Limb (tissue), 2 donors: Measurements from ENCODE around the gene FFAR4.
A peak's percentile ranks its signal among the peaks of the same experiment; 100 is the strongest.
"Not testable (repeated sequence)": the region's sequence is repeated elsewhere in the genome, so short reads cannot be mapped to it uniquely, and the experiment has no call there.

Experiments used
- DNase-seq, 2 donors: peaks; one replicate each; pipeline ENCODE4 v3.0.0-alpha.2; 2016; ENCODE audit errors: extremely low spot score in 2 of 2

Gene FFAR4

DNA sequence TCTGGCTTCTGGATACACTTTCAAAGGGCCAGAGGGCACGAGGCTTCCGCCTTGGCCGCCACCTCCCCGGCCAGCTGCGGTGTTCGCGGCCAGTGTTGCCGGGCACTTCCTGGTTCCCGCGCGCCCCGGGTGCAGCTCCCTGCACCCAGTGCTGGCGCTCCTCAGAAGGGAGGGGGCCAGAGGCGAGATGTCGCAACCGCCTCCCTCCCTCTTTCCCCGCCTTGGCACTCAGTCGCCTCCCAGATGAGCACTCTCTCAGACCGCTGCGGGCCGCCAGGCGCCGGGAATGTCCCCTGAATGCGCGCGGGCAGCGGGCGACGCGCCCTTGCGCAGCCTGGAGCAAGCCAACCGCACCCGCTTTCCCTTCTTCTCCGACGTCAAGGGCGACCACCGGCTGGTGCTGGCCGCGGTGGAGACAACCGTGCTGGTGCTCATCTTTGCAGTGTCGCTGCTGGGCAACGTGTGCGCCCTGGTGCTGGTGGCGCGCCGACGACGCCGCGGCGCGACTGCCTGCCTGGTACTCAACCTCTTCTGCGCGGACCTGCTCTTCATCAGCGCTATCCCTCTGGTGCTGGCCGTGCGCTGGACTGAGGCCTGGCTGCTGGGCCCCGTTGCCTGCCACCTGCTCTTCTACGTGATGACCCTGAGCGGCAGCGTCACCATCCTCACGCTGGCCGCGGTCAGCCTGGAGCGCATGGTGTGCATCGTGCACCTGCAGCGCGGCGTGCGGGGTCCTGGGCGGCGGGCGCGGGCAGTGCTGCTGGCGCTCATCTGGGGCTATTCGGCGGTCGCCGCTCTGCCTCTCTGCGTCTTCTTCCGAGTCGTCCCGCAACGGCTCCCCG is at the start of gene FFAR4:
Gene FFAR4, plus strand, starts transcription at position 231 of the 842 bp plus-strand sequence. Its CDS starts 56 bp downstream, at position 287.
- no peak for DNase-seq

GRCh38 chr10:93518531-93518930 is 47.9 kb upstream of the FFAR4 start:
- DNase-seq = no peak

DNA sequence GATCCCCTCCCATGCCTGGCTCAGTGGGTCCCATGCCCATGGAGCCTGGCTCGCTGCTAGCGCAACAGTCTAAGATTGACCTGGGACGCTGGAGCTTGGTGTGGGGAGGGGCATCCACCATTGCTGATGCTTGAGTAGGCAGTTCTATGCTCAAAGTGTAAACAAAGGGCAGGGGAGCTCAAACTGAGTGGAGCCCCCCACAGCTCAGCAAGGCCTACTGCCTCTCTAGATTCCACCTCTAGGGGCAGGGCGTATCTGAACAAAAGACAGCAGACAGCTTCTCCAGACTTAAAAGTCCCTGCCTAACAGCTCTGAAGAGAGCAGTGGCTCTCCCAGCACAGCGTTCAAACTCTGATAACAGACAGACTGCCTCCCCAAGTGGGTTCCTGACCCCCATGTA is 31.2 kb upstream of the FFAR4 start:
- DNase-seq = no peak

- DNase-seq = not testable (repeated sequence)
These were observed 25.6 kb upstream of the FFAR4 start for GRCh38 chr10:93540871-93541270.

GRCh38 chr10:93541402-93542357 is 24.8 kb upstream of the FFAR4 start:
- DNase-seq = peak; percentile 15 to 64

DNA sequence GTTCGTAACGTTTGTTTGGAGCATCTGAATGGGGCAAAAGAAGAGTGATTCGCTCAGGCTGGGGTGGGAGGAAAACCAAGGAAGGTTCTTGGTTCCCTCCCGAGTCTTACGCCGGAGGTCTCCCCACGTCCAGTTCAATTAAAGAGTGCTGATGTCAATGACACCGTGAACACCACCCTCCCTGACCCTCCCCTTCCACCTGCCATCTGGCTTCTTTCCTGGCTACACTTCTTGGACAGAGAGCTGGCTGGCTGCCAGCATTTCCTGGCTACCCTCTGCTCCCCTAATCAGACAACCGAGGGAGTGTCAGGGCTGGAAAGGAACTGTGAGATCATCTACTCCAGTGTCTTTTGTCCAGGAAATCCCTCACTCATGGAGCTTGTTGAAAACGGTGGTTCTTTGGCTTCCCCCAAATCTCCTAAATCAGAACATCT is 24.1 kb upstream of the FFAR4 start:
- peak; percentile 74 to 75 for DNase-seq

GRCh38 chr10:93546995-93547394 is 19.5 kb upstream of the FFAR4 start:
- DNase-seq = not testable (repeated sequence)

DNA sequence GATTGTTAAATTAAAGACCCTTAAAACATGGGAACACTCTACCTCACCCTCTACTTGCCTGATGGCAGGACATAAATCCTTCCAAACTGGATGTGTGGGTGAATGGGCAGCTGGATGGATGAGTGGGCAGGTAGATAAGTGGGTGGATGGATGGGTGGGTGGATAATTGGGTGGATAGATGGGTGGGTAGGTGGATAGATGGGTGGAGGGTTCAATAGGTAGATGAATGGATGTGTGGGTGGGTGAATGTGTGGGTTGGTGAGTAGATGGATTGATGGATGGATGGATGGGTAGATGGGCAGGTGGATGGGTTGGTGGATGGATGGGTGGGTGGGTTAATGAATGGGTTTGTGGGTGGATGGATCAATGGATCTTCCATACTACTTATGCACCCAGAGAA is 18.9 kb upstream of the FFAR4 start:
- no peak for DNase-seq

GRCh38 chr10:93548376-93549071 is 17.9 kb upstream of the FFAR4 start:
- DNase-seq = no peak

GRCh38 chr10:93550606-93551005 is 15.9 kb upstream of the FFAR4 start:
- no peak for DNase-seq

DNA sequence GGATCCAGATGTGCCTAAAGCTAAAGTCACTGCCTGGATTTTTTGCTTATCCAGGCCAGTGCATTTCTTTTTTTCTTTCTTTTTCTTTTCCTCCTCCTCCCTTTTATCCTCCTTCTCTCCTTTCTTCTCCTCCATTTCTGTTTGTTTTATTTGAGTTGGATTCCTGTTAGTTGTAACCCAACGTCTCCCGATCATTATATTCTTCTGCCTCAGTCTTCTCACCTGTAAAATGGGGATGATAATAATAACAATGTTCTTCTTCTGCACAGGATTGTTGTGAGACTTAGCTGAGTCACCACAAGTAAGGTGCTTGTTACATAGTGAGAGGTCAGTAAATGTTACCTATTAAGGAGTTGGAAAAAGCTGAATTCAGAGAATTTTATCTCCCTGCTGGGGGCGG is 13.7 kb upstream of the FFAR4 start:
- DNase-seq = no peak

GRCh38 chr10:93553482-93554315 is 12.8 kb upstream of the FFAR4 start:
- DNase-seq = no peak

GRCh38 chr10:93554316-93554663 is 12.2 kb upstream of the FFAR4 start:
- no peak for DNase-seq

DNA sequence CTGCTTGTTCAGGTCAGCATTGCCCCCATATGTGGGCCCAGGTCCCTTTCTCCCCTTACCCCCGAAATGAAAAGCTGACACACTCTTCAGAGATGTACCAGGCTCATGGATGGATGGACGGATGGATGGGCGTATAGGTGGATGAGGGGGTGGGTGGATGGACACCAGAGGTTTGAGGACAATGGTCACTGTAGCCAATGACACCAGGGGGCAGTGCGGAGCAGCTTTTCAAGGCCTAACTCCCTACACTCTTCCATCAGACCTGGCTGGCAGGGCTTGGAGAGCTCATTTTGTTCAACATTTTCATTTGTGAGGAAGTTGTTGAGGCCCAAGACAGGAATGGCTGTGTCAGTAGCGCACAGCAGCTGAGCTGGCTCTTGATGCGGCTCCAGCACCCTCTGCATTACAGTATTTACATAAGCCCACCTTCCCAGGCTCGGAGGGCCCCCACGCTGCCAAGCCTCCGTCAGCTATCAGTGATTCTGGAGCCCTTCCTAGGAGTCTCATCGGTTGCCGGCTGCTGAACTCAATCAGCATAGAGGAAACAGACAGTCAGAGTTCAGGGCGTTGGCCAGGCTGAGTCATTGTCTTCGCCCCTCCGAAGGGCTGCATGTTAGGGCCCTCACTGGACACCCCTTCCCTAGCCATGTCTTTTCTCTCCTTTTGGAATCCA is 11.6 kb upstream of the FFAR4 start:
- DNase-seq = peak; percentile 30 to 72

GRCh38 chr10:93559490-93559889 is 7.0 kb upstream of the FFAR4 start:
- DNase-seq = no peak

GRCh38 chr10:93560541-93560940 is 5.9 kb upstream of the FFAR4 start:
- no peak for DNase-seq

DNA sequence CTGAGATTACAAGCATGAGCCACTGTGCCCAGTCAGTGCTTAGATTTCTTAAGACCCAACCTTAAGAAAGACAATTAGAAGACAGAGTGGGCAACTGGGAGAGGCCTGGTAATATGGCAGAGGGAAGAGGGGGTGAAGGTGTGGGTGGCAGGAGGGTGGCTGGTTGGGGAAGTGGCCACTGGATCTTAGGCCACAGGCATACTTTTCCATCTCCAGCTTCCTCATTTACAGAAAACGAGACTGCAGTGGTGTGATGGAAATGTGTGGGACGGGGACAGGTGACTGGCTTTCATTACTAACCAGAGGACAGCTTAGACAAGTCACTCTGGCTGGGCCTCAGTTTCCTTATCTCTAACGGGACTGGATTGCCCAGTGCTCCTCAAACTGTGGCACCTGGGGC is 1.0 kb upstream of the FFAR4 start:
- no peak for DNase-seq

DNA sequence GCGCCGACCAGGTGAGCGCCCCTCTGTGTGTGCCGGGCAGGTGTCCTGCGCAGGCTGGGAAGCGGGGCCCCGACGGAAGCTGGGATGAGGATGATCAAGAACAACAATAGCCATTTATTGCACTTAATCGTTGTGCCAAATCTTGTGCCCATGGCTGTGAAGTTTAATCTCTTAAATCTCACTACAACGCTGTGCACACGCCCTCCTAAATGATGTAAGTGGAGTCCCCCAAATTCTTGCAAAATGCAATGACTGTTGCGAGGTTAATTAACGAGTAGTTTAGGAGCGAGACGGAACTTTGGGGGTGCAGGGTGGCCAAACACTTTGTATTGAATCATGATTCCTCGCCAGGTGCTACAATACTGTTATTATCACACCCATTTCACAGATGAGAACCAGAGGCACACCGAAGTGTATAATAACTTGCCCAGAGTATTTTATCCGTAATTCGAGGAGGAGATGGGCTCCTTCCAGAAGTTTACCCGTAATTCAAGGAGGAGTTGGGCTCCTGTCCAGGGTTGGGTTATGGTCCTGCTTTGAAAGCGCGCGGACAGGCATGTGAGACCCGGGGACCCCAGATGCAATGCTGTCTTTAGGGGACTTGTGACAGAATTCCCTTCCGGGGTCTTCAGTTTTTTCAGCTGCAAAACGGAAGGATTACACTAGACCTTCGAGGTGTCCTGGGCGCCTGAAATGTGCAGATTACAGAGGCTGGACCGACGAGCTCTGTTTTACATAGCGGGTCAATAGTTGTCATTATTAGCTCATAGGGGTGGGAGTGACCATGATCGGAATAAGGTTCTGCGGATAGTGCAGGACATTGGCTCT is 1.0 kb downstream of the FFAR4 start:
- DNase-seq = no peak

GRCh38 chr10:93568105-93568390 is 1.6 kb downstream of the FFAR4 start:
- DNase-seq = no peak

GRCh38 chr10:93570383-93570782 is 3.9 kb downstream of the FFAR4 start:
- no peak for DNase-seq
